ENCODE results near the gene RGS17.

The RGS17 gene

DNA sequence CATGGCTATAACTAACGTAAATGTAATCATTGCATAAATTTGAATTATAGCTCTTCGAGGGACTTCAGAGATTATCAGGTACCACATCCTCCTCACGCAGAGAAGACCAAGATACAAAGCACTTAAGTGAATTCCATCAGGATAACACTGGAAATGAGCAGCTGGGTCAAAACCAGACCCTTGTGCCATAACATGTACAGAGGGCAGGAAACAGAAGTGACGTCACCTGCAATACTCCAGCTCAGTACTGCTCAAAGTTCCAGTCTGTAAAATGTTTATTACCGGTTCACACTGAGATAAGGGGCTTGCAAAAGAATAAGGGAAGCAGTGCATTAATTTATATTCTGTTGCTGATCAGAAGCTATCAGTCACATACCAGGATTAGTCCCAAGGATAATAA lies 45.8 kb downstream of the RGS17 start:
- TF ChIP-seq, protein P1, sequence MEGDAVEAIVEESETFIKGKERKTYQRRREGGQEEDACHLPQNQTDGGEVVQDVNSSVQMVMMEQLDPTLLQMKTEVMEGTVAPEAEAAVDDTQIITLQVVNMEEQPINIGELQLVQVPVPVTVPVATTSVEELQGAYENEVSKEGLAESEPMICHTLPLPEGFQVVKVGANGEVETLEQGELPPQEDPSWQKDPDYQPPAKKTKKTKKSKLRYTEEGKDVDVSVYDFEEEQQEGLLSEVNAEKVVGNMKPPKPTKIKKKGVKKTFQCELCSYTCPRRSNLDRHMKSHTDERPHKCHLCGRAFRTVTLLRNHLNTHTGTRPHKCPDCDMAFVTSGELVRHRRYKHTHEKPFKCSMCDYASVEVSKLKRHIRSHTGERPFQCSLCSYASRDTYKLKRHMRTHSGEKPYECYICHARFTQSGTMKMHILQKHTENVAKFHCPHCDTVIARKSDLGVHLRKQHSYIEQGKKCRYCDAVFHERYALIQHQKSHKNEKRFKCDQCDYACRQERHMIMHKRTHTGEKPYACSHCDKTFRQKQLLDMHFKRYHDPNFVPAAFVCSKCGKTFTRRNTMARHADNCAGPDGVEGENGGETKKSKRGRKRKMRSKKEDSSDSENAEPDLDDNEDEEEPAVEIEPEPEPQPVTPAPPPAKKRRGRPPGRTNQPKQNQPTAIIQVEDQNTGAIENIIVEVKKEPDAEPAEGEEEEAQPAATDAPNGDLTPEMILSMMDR (IDR thresholded peaks at IDR 0.05; ENCODE audit: borderline replicate concordance, insufficient read depth, low read depth, low read length), result no peak

GRCh38 chr6:153084393-153084792 lies 46.7 kb downstream of the RGS17 start:
- no peak overlapping the region for H3K4me3 ChIP-seq (ENCODE audit: low read depth, low read length)
- TF ChIP-seq, protein P1 (IDR thresholded peaks at IDR 0.05; ENCODE audit: borderline replicate concordance, insufficient read depth, low read depth, low read length), result no peak

More for the DNA sequence above, 45.8 kb downstream of the RGS17 start:
- H3K4me3 ChIP-seq (ENCODE audit: low read depth, low read length), result no peak overlapping the region

DNA sequence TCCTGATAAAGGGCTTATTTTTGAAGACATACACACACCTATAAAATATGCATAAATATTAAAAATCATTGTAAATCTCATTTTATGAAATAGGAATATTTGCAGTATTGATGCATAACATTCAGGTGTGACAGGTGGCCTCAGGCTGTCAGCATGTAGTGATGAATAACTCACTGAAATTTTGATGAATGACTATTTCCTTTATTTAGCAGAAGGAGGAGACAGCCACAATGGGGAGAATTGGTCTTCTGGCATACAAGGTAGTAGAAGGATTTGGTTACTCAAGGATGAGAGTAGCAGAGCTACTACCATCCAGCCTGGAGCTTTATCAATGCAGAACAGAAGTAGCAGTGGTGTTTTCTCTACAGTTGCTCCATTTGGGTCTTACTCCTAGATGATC lies 47.2 kb downstream of the RGS17 start:
- TF ChIP-seq, protein P1 (IDR thresholded peaks at IDR 0.05; ENCODE audit: borderline replicate concordance, insufficient read depth, low read depth, low read length), result no peak

DNA sequence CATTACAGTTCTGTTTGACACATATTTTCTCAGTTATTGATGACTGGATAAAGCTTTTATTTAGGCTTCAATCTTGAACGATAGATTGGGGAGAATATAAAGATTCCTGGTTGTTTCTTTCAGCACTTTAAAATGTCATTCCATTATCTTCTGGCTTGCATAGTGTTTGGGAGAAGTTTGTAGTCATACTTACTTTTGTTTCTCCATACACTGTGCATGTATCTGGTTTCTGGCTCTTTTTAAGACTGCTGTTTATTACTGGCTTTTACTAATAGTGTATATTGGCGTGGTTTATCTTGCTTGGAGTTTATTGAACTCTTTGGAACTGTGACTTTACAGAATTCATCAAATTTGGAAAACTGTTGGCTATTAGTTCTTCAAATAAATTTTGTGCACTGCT lies 49.2 kb downstream of the RGS17 start:
- TF ChIP-seq, protein P1 (IDR thresholded peaks at IDR 0.05; ENCODE audit: borderline replicate concordance, insufficient read depth, low read depth, low read length), result no peak
- H3K4me3 ChIP-seq (ENCODE audit: low read depth, low read length), result no peak overlapping the region

More for the DNA sequence above, 47.2 kb downstream of the RGS17 start:
- H3K4me3 ChIP-seq (ENCODE audit: low read depth, low read length), result no peak overlapping the region

- no peak overlapping the region for H3K4me3 ChIP-seq (ENCODE audit: low read depth, low read length)
- TF ChIP-seq, protein P1 (IDR thresholded peaks at IDR 0.05; ENCODE audit: borderline replicate concordance, insufficient read depth, low read depth, low read length), result no peak
Measured at GRCh38 chr6:153076431-153076830, 54.7 kb downstream of the RGS17 start.

- H3K4me3 ChIP-seq (ENCODE audit: low read depth, low read length), result no peak overlapping the region
Measured at GRCh38 chr6:153074761-153075160, 56.3 kb downstream of the RGS17 start.

DNA sequence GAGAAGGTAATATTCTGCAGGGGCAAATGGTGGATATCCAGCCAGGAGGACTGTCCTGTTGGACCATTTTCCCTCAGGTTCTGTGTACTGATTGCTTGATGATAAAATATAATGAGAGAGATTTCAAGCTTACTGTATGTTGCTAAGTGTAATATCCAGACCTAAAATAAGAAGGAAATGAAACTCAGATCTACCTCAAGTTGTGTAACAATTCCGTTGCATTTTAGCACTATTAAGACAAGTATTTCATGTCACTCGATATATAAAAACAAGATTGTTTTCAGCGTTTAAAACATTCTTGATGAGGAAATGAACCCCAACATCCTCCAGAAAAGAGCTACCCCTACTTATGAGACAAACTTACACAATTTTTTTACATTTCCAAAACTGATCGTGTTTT lies 57.2 kb downstream of the RGS17 start:
- TF ChIP-seq, protein P1 (IDR thresholded peaks at IDR 0.05; ENCODE audit: borderline replicate concordance, insufficient read depth, low read depth, low read length), result no peak
- no peak overlapping the region for H3K4me3 ChIP-seq (ENCODE audit: low read depth, low read length)

More at GRCh38 chr6:153074761-153075160, 56.3 kb downstream of the RGS17 start:
- TF ChIP-seq, protein P1 (IDR thresholded peaks at IDR 0.05; ENCODE audit: borderline replicate concordance, insufficient read depth, low read depth, low read length), result no peak

All from GM12875 (cell line).